ENCODE measurements around the gene CDK2AP2. TPM values are rescaled to one million over a fixed set of nuclear protein-coding genes. Genes with fewer than 3 reads are reported as not detected.

CDK2AP2 gene
- total and polyA plus RNA-seq, 9 of the 15 experiments (the other 6 are each of a cell fraction or from before 2014, with no cell fraction given): 4.4 to 47.4 (median 21.7) TPM

GRCh38 chr11:67507864-67508485 lies at the start of gene CDK2AP2 (continued):
- TF ChIP-seq E2F6 (IDR thresholded peaks at IDR 0.05; ENCODE audit: borderline replicate concordance in 1 of 2, extremely low read depth in 1 of 2, insufficient read depth in 1 of 2, insufficient read length in 1 of 2, low read depth in 1 of 2, low read length in 1 of 2, poor library complexity in 1 of 2, severe bottlenecking in 1 of 2) (no peak), OTX1 (CRISPR knock-in tag; IDR thresholded peaks at IDR 0.05) (no peak), HNRNPL (IDR thresholded peaks at IDR 0.05; ENCODE audit: low read depth, low read length) (0 out of 2 replicates have a peak, but pooled peaks have one; percentile 30), PRPF4 (IDR thresholded peaks at IDR 0.05; ENCODE audit: insufficient read depth, low read depth, low read length, poor library complexity, severe bottlenecking) (no peak), CBFA2T2 (conservative IDR thresholded peaks at IDR 0.05) (no peak), HOXB6 (CRISPR knock-in tag; IDR thresholded peaks at IDR 0.05; ENCODE audit: borderline replicate concordance) (no peak), NCOR1 (IDR thresholded peaks at IDR 0.05) (no peak), PYGO2 (tag; IDR thresholded peaks at IDR 0.05) (no peak), E2F1 (CRISPR knock-in tag; IDR thresholded peaks at IDR 0.05) (peak; percentile 62; the same call in 1 of the 2 replicates), GATA2 (CRISPR knock-in tag; IDR thresholded peaks at IDR 0.05) (no peak), MTF1 (CRISPR knock-in tag; IDR thresholded peaks at IDR 0.05; ENCODE audit: borderline replicate concordance) (no peak), ZNF511 (CRISPR knock-in tag; IDR thresholded peaks at IDR 0.05) (no peak; the same call in 1 of the 2 replicates), ZNF75A (CRISPR knock-in tag; IDR thresholded peaks at IDR 0.05) (0 out of 2 replicates have a peak, but pooled peaks have one; percentile 29), ZNF699 (CRISPR knock-in tag; IDR thresholded peaks at IDR 0.05; ENCODE audit: insufficient replicate concordance) (no peak), LARP7 (IDR thresholded peaks at IDR 0.05) (no peak), ZC3H4 (CRISPR knock-in tag; IDR thresholded peaks at IDR 0.05; ENCODE audit: borderline replicate concordance) (no peak), ZBTB17 (CRISPR knock-in tag; IDR thresholded peaks at IDR 0.05) (peak; percentile 75; the same call in 1 of the 2 replicates), HNRNPLL (IDR thresholded peaks at IDR 0.05; ENCODE audit: low read depth, low read length, poor library complexity, severe bottlenecking) (peak; percentile 64), SMAD1 (IDR thresholded peaks at IDR 0.05; ENCODE audit: low read depth, low read length, partially characterized antibody) (peak; percentile 24), ZNF764 (CRISPR knock-in tag; IDR thresholded peaks at IDR 0.05; ENCODE audit: low read depth) (peak; percentile 42; the same call in 1 of the 2 replicates), ETV1 (tag; conservative IDR thresholded peaks at IDR 0.05; ENCODE audit: low read depth) (peak; percentile 50; the same call in 1 of the 2 replicates), RAD51 (IDR thresholded peaks at IDR 0.05; ENCODE audit: borderline replicate concordance, low read depth) (no peak), ZBTB34 (CRISPR knock-in tag; IDR thresholded peaks at IDR 0.05) (no peak), EHMT2 (IDR thresholded peaks at IDR 0.05) (no peak), CBX1 (IDR thresholded peaks at IDR 0.05; ENCODE audit: low read depth) (peak; percentile 98), L3MBTL2 (IDR thresholded peaks at IDR 0.05) (peak; percentile 70)
